Stimulated activated CD8-positive, alpha-beta memory T cell treated with anti-CD3 and anti-CD28 coated beads, Interleukin-15, amount 100 ng/mL, for 4 hours (primary cell): ENCODE results near the gene CALHM5.

Experiments used
- DNase-seq, 2 donors: peaks; one replicate each; pipeline ENCODE4 v3.0.0-alpha.2; 2020; ENCODE audit warnings: low read depth in 2 of 2

The CALHM5 gene

GRCh38 chr6:116508527-116508926, 2.9 kb upstream of the CALHM5 start:
- DNase-seq: no peak

- DNase-seq: no peak
These were observed 696 bp downstream of the CALHM5 start for GRCh38 chr6:116512111-116512559.

GRCh38 chr6:116512734-116513133, 1.3 kb downstream of the CALHM5 start:
- DNase-seq: no peak

GRCh38 chr6:116513224-116513875, 1.9 kb downstream of the CALHM5 start:
- no peak for DNase-seq

GRCh38 chr6:116514111-116514510, 2.7 kb downstream of the CALHM5 start:
- DNase-seq: no peak

GRCh38 chr6:116515141-116515540, 3.7 kb downstream of the CALHM5 start:
- no peak for DNase-seq

GRCh38 chr6:116518621-116519368, 7.4 kb downstream of the CALHM5 start:
- no peak for DNase-seq

- no peak for DNase-seq
These were observed 11.5 kb downstream of the CALHM5 start for GRCh38 chr6:116522896-116523295.

GRCh38 chr6:116524236-116524635, 12.8 kb downstream of the CALHM5 start:
- no peak for DNase-seq

GRCh38 chr6:116528133-116528532, 16.7 kb downstream of the CALHM5 start:
- no peak for DNase-seq

GRCh38 chr6:116528780-116529179, 17.3 kb downstream of the CALHM5 start:
- no peak for DNase-seq

- DNase-seq: no peak
These were observed 18.2 kb downstream of the CALHM5 start for GRCh38 chr6:116529466-116530290.

GRCh38 chr6:116530436-116530835, 19.0 kb downstream of the CALHM5 start:
- DNase-seq: no peak

GRCh38 chr6:116531675-116532570, 20.5 kb downstream of the CALHM5 start:
- peak in 1 of 2 donors; percentile 27 for DNase-seq

GRCh38 chr6:116533233-116533957, 22.0 kb downstream of the CALHM5 start:
- DNase-seq: no peak

- no peak for DNase-seq
These were observed 23.7 kb downstream of the CALHM5 start for GRCh38 chr6:116535109-116535508.

- DNase-seq: no peak
These were observed 24.8 kb downstream of the CALHM5 start for GRCh38 chr6:116536216-116536621.

- no peak for DNase-seq
These were observed 31.0 kb downstream of the CALHM5 start for GRCh38 chr6:116542426-116542825.

GRCh38 chr6:116543149-116543548, 31.7 kb downstream of the CALHM5 start:
- DNase-seq: no peak

GRCh38 chr6:116545651-116546050, 34.2 kb downstream of the CALHM5 start, which contains the start of gene TRAPPC3L:
TRAPPC3L (minus strand) TSS chr6:116545684; CDS start chr6:116545514, 170 bp downstream.
- no peak for DNase-seq

GRCh38 chr6:116547358-116547757, 35.9 kb downstream of the CALHM5 start:
- DNase-seq: no peak
